Measurements from ENCODE around the gene TMX4. TPM values are rescaled to one million over a fixed set of nuclear protein-coding genes. Genes with fewer than 3 reads are reported as not detected.

The TMX4 gene
- total and polyA plus RNA-seq, 2 of the 4 experiments (the other 2 are of a cell fraction): 5.4 to 13.6 TPM

GRCh38 chr20:8005033-8005432, 14.5 kb downstream of the TMX4 start:
- 0 out of 2 replicates have a peak, but pooled peaks cover 3% of the 10 kb centered on the region for H3K9me1 ChIP-seq (ENCODE audit: insufficient read depth, low read length)
- no TSS peak for BruUV-seq (replicated peaks)
- no peak overlapping the region for H2BK20ac ChIP-seq (ENCODE audit: low read depth, low read length)

More at GRCh38 chr20:8005033-8005432, 14.5 kb downstream of the TMX4 start:
- Histone ChIP-seq H3K4ac (ENCODE audit: low read depth, low read length) (no peak overlapping the region), H3K14ac (replicated peaks; ENCODE audit: low read depth, low read length) (no peak overlapping the region), H3K36me3 (ENCODE audit: control insufficient read depth, insufficient read depth, low read length) (no peaks in the 10 kb centered on the region), H3K56ac (ENCODE audit: extremely low read depth, insufficient read depth, low read length) (no peak overlapping the region), H4K8ac (ENCODE audit: low read depth in 2 of 2, low read length in 2 of 2) (no peak overlapping the region), H2AFZ (replicated peaks; ENCODE audit: low read length, poor library complexity) (no peak overlapping the region), H4K5ac (ENCODE audit: low read depth, low read length) (no peak overlapping the region), H4K20me1 (ENCODE audit: insufficient read depth, low read length) (no peaks in the 10 kb centered on the region), H3K4me1 (ENCODE audit: control insufficient read depth, insufficient read depth, low read length) (no peaks in the 10 kb centered on the region), H4K91ac (ENCODE audit: insufficient read depth, low read depth, low read length) (no peak overlapping the region), H3K79me1 (ENCODE audit: low read depth in 1 of 2, low read length in 2 of 2) (no peaks in the 10 kb centered on the region), H2BK15ac (ENCODE audit: low read depth, low read length) (no peak overlapping the region), H2BK5ac (ENCODE audit: low read depth, low read length, poor library complexity, severe bottlenecking) (no peak overlapping the region), H2BK120ac (ENCODE audit: low read depth, low read length) (no peak overlapping the region), H3K4me2 (ENCODE audit: low read depth, low read length) (no peak overlapping the region), H2AK9ac (replicated peaks; ENCODE audit: low read depth, low read length, poor library complexity) (no peak overlapping the region), H2AK5ac (ENCODE audit: low read depth, low read length) (no peak overlapping the region), H3K27ac (ENCODE audit: insufficient read depth, low read length) (no peak overlapping the region), H3K27me3 (ENCODE audit: control insufficient read depth, insufficient read depth, low read length) (no peaks in the 10 kb centered on the region), H3K9me3 (ENCODE audit: control insufficient read depth, insufficient read depth, low read length) (no peaks in the 10 kb centered on the region), H3K4me3 (ENCODE audit: insufficient read depth, low read depth, low read length) (no peak overlapping the region), H3K23ac (ENCODE audit: low read depth, low read length) (no peak overlapping the region), H3K18ac (ENCODE audit: low read depth, low read length) (no peak overlapping the region), H3K9ac (ENCODE audit: low read depth, low read length) (no peak overlapping the region)
- TF ChIP-seq, protein P1, sequence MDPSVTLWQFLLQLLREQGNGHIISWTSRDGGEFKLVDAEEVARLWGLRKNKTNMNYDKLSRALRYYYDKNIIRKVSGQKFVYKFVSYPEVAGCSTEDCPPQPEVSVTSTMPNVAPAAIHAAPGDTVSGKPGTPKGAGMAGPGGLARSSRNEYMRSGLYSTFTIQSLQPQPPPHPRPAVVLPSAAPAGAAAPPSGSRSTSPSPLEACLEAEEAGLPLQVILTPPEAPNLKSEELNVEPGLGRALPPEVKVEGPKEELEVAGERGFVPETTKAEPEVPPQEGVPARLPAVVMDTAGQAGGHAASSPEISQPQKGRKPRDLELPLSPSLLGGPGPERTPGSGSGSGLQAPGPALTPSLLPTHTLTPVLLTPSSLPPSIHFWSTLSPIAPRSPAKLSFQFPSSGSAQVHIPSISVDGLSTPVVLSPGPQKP (IDR thresholded peaks at IDR 0.05; ENCODE audit: borderline replicate concordance, low read depth, low read length): no peak
- TF ChIP-seq CEBPB (IDR thresholded peaks at IDR 0.05; ENCODE audit: low read depth, low read length) (no peak), RCOR1 (IDR thresholded peaks at IDR 0.05; ENCODE audit: insufficient replicate concordance, low read length) (no peak), MAFK (IDR thresholded peaks at IDR 0.05; ENCODE audit: low read depth, low read length) (no peak), MAZ (IDR thresholded peaks at IDR 0.05; ENCODE audit: borderline replicate concordance, low read depth, low read length) (no peak), BHLHE40 (IDR thresholded peaks at IDR 0.05; ENCODE audit: low read depth, low read length) (no peak), POLR2A (IDR thresholded peaks at IDR 0.05; ENCODE audit: low read depth, low read length) (no peak), RFX5 (IDR thresholded peaks at IDR 0.05; ENCODE audit: low read depth, low read length) (no peak), NFE2L2 (IDR thresholded peaks at IDR 0.05; ENCODE audit: low read depth, low read length) (no peak), MXI1 (IDR thresholded peaks at IDR 0.05; ENCODE audit: borderline replicate concordance, low read depth, low read length) (no peak), CHD1 (IDR thresholded peaks at IDR 0.05; ENCODE audit: low read depth, low read length) (no peak)
- TF ChIP-seq, protein P2, sequence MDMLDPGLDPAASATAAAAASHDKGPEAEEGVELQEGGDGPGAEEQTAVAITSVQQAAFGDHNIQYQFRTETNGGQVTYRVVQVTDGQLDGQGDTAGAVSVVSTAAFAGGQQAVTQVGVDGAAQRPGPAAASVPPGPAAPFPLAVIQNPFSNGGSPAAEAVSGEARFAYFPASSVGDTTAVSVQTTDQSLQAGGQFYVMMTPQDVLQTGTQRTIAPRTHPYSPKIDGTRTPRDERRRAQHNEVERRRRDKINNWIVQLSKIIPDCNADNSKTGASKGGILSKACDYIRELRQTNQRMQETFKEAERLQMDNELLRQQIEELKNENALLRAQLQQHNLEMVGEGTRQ (IDR thresholded peaks at IDR 0.05; ENCODE audit: low read depth, low read length): no peak
- TF ChIP-seq, protein P3, sequence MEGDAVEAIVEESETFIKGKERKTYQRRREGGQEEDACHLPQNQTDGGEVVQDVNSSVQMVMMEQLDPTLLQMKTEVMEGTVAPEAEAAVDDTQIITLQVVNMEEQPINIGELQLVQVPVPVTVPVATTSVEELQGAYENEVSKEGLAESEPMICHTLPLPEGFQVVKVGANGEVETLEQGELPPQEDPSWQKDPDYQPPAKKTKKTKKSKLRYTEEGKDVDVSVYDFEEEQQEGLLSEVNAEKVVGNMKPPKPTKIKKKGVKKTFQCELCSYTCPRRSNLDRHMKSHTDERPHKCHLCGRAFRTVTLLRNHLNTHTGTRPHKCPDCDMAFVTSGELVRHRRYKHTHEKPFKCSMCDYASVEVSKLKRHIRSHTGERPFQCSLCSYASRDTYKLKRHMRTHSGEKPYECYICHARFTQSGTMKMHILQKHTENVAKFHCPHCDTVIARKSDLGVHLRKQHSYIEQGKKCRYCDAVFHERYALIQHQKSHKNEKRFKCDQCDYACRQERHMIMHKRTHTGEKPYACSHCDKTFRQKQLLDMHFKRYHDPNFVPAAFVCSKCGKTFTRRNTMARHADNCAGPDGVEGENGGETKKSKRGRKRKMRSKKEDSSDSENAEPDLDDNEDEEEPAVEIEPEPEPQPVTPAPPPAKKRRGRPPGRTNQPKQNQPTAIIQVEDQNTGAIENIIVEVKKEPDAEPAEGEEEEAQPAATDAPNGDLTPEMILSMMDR (conservative IDR thresholded peaks at IDR 0.05; ENCODE audit: low read depth, low read length): no peak
- in situ Hi-C loops (cut with MboI; ENCODE audit: low sequenced_read_pairs) (no loop called here), dilution Hi-C loops (cut with HindIII; ENCODE audit: low sequenced_read_pairs, unreplicated experiment) (no loop called here), intact Hi-C loops (cut with micrococcal nuclease) (no loop called here)
- ChIA-PET POLR2A (ENCODE audit: unreplicated experiment) (no interaction called here), CTCF (no interaction called here)
- no peak for DNase-seq
- no CpG with 5 or more reads among the region's 2 CpGs for WGBS, 2 experiments (ENCODE audit: extremely low coverage in 2 of 2, insufficient read length in 1 of 2)
- ATAC-seq (ENCODE audit: low read depth): no peak

Data from IMR-90 (cell line).